Nucleus accumbens (tissue), 56 donors: ENCODE measurements around the gene DTL.
A peak's percentile ranks its signal among the peaks of the same experiment; 100 is the strongest.

ENCODE experiments used
- DNase-seq, 56 donors: peaks; one replicate each; lab custom pipeline; 2025; lab: John Stamatoyannopoulos, UW

The DTL gene

GRCh38 chr1:212089560-212090163 is 54.1 kb downstream of the DTL start:
- DNase-seq: no peak

- no peak for DNase-seq
Observed at GRCh38 chr1:212091438-212092121, 56.0 kb downstream of the DTL start.

- no peak for DNase-seq
Observed at GRCh38 chr1:212097360-212097759, 61.8 kb downstream of the DTL start.

GRCh38 chr1:212098310-212098709 is 62.8 kb downstream of the DTL start:
- DNase-seq: no peak

- no peak for DNase-seq
Observed at GRCh38 chr1:212098771-212099170, 63.2 kb downstream of the DTL start.

- DNase-seq: no peak
Observed at GRCh38 chr1:212101251-212101650, 65.7 kb downstream of the DTL start.

- no peak for DNase-seq
Observed at GRCh38 chr1:212101735-212102134, 66.2 kb downstream of the DTL start.

GRCh38 chr1:212104586-212105325 is 69.2 kb downstream of the DTL start:
- no peak for DNase-seq

GRCh38 chr1:212106286-212106792 is 70.8 kb downstream of the DTL start:
- no peak for DNase-seq

- DNase-seq: no peak
Observed at GRCh38 chr1:212107481-212107880, 71.9 kb downstream of the DTL start.

- DNase-seq: no peak
Observed at GRCh38 chr1:212108187-212108586, 72.6 kb downstream of the DTL start.

- no peak for DNase-seq
Observed at GRCh38 chr1:212108981-212109380, 73.4 kb downstream of the DTL start.

GRCh38 chr1:212109728-212110127 is 74.2 kb downstream of the DTL start:
- DNase-seq: no peak

- peak in 3 of 56 donors; percentile 1 to 3 (median 2) for DNase-seq
Observed at GRCh38 chr1:212110617-212111016, 75.1 kb downstream of the DTL start.

- DNase-seq: no peak
Observed at GRCh38 chr1:212111536-212111935, 76.0 kb downstream of the DTL start.

GRCh38 chr1:212113706-212114105 is 78.2 kb downstream of the DTL start:
- DNase-seq: no peak

GRCh38 chr1:212118167-212118871 is 82.8 kb downstream of the DTL start:
- no peak for DNase-seq

GRCh38 chr1:212118872-212119260 is 83.3 kb downstream of the DTL start:
- DNase-seq: no peak

GRCh38 chr1:212119397-212119837 is 83.9 kb downstream of the DTL start:
- DNase-seq: no peak

- no peak for DNase-seq
Observed at GRCh38 chr1:212119863-212120262, 84.3 kb downstream of the DTL start.

GRCh38 chr1:212121779-212122178 is 86.2 kb downstream of the DTL start:
- DNase-seq: no peak
